ENCODE results near the gene LYZ.

GRCh38 chr12:69396041-69396440, 47.9 kb downstream of the LYZ start:
- TF ChIP-seq GATA3 (IDR thresholded peaks at IDR 0.05; ENCODE audit: low read depth, low read length): no peak
- TF ChIP-seq GATA2 (IDR thresholded peaks at IDR 0.05; ENCODE audit: low read depth, low read length): no peak

All from SH-SY5Y (cell line).